Liver (tissue), 9 donors: ENCODE results near the gene PNPLA2. TPM values are rescaled to one million over a fixed set of nuclear protein-coding genes. Genes with fewer than 3 reads are reported as not detected.

Experiments
- DNase-seq: peaks from one replicate; pipeline ENCODE4 v3.0.0-alpha.2; 2017; ENCODE audit warnings: low spot score
- H3K27ac ChIP-seq, 2 donors: one replicate each; pipeline ENCODE4 v1.7.0; 2013; ENCODE audit warnings: inconsistent platforms in 2 of 2, low read length in 2 of 2, control low read depth in 1 of 2, low read depth in 1 of 2, mild to moderate bottlenecking in 1 of 2
- H3K27me3 ChIP-seq, 4 donors: one replicate each; pipeline versions ENCODE4 v1.6.1 to v1.7.0; 2013; ENCODE audit warnings: low read length in 3 of 4, inconsistent platforms in 1 of 4, mild to moderate bottlenecking in 1 of 4, moderate library complexity in 1 of 4; ENCODE audit not compliant: control insufficient read depth in 4 of 4, insufficient read depth in 4 of 4
- H3K36me3 ChIP-seq, 4 donors: one replicate each; pipeline versions ENCODE4 v1.6.1 to v1.7.0; 2013; ENCODE audit warnings: low read length in 3 of 4, mild to moderate bottlenecking in 3 of 4, low read depth in 1 of 4, moderate library complexity in 1 of 4; ENCODE audit not compliant: control insufficient read depth in 4 of 4, insufficient read depth in 3 of 4
- H3K4me1 ChIP-seq, 4 donors: one replicate each; pipeline versions ENCODE4 v1.6.1 to v1.7.0; 2013; ENCODE audit warnings: low read length in 3 of 4, mild to moderate bottlenecking in 3 of 4, moderate library complexity in 1 of 4; ENCODE audit not compliant: control insufficient read depth in 4 of 4, insufficient read depth in 4 of 4
- H3K4me3 ChIP-seq, 3 donors: one replicate each; pipeline versions ENCODE4 v1.6.1 to v1.7.0; 2013; ENCODE audit warnings: low read length in 3 of 3, control low read depth in 1 of 3, low read depth in 1 of 3, mild to moderate bottlenecking in 1 of 3
- H3K9ac ChIP-seq, 2 donors: one replicate each; pipeline ENCODE4 v1.7.0; 2013; ENCODE audit warnings: low read length in 2 of 2, mild to moderate bottlenecking in 2 of 2, moderate library complexity in 2 of 2, control low read depth in 1 of 2, low read depth in 1 of 2
- H3K9me3 ChIP-seq, 4 donors: one replicate each; pipeline versions ENCODE4 v1.6.1 to v1.7.0; 2013; ENCODE audit warnings: low read length in 3 of 4; ENCODE audit not compliant: control insufficient read depth in 4 of 4
- ATF3 ChIP-seq: IDR thresholded peaks from 2 replicates; pipeline ENCODE4 v1.6.1; 2016; ENCODE audit warnings: antibody characterized with exemption
- EGR1 ChIP-seq, 2 donors: IDR thresholded peaks; 2 replicates each; pipeline ENCODE4 v1.6.1; 2016 to 2018; ENCODE audit warnings: antibody characterized with exemption in 2 of 2, low read depth in 2 of 2
- FOXA1 ChIP-seq: IDR thresholded peaks from 2 replicates; pipeline ENCODE4 v1.6.1; 2016; ENCODE audit warnings: antibody characterized with exemption
- FOXA2 ChIP-seq: IDR thresholded peaks from 2 replicates; pipeline ENCODE4 v1.6.1; 2016; ENCODE audit warnings: antibody characterized with exemption
- GABPA ChIP-seq, 2 donors: IDR thresholded peaks in 1 of 2; conservative IDR thresholded peaks in 1 of 2; 2 replicates each; pipeline ENCODE4 v1.6.1; 2016; ENCODE audit warnings: antibody characterized with exemption in 2 of 2, mild to moderate bottlenecking in 1 of 2, moderate library complexity in 1 of 2
- HNF4A ChIP-seq, 2 donors: conservative IDR thresholded peaks; 2 replicates each; pipeline ENCODE4 v1.6.1; 2016; ENCODE audit warnings: antibody characterized with exemption in 2 of 2, mild to moderate bottlenecking in 2 of 2
- JUND ChIP-seq, 2 donors: IDR thresholded peaks; 2 replicates each; pipeline ENCODE4 v1.6.1; 2016; ENCODE audit warnings: antibody characterized with exemption in 2 of 2
- MAX ChIP-seq: IDR thresholded peaks from 2 replicates; pipeline ENCODE4 v1.6.1; 2016; ENCODE audit warnings: antibody characterized with exemption
- NR2F2 ChIP-seq: IDR thresholded peaks from 2 replicates; pipeline ENCODE4 v1.6.1; 2016; ENCODE audit warnings: antibody characterized with exemption
- RAD21 ChIP-seq, 2 donors: IDR thresholded peaks; 2 replicates each; pipeline ENCODE4 v1.6.1; 2016; ENCODE audit warnings: antibody characterized with exemption in 2 of 2, mild to moderate bottlenecking in 2 of 2
- REST ChIP-seq: IDR thresholded peaks from 2 replicates; pipeline ENCODE4 v1.6.1; 2016; ENCODE audit warnings: antibody characterized with exemption, mild to moderate bottlenecking
- RXRA ChIP-seq, 2 donors: IDR thresholded peaks; 2 replicates each; pipeline ENCODE4 v1.6.1; 2017 to 2018; ENCODE audit warnings: antibody characterized with exemption in 2 of 2, mild to moderate bottlenecking in 1 of 2
- SP1 ChIP-seq: IDR thresholded peaks from 2 replicates; pipeline ENCODE4 v1.6.1; 2018; ENCODE audit warnings: antibody characterized with exemption, mild to moderate bottlenecking
- TAF1 ChIP-seq: conservative IDR thresholded peaks from 2 replicates; pipeline ENCODE4 v1.6.1; 2016; ENCODE audit warnings: antibody characterized with exemption, mild to moderate bottlenecking
- YY1 ChIP-seq: IDR thresholded peaks from 2 replicates; pipeline ENCODE4 v1.6.1; 2016; ENCODE audit warnings: antibody characterized with exemption, mild to moderate bottlenecking
- ZBTB33 ChIP-seq: IDR thresholded peaks from 2 replicates; pipeline ENCODE4 v1.6.1; 2016; ENCODE audit warnings: antibody characterized with exemption
- WGBS: extraction: QIAGEN DNeasy Blood & Tissue Kit; methylation state at CpG from one replicate; pipeline ENCODE4 v1.1.7; 2013; 5-methylcytosine and 5-hydroxymethylcytosine counted together
- polyA plus RNA-seq, 2 donors: library from polyadenylated mRNA; stranded (reverse) in 1 of 2; unstranded in 1 of 2; fragments of 200-250 nt in 1 of 2; fragments of >200 nt in 1 of 2; fragmentation: Nextera tagmentation in 1 of 2; extraction: Ambion mirVana in 1 of 2; gene quantifications; one replicate each; pipeline versions ENCODE4 v1.2.1 to v1.2.3, GENCODE V29; 2013 to 2015
- total RNA-seq, 2 donors: library from RNA; depleted of rRNA; stranded (reverse); fragments of >200 nt; gene quantifications; one replicate each; pipeline ENCODE4 v1.2.3, GENCODE V29; 2014
- donor health status: healthy.
- donor health status: healthy.
- donor health status: healthy.
- donor health status: healthy.
- donor health status: healthy.

Gene PNPLA2
- total and polyA plus RNA-seq, 4 donors, result 13.7 to 58.9 (median 27.2) TPM

- no peak overlapping the region for H3K4me3 ChIP-seq
- peaks cover 16 to 45% (median 25%) of the 10 kb centered on the region in 4 donors for H3K4me1 ChIP-seq
- no peaks in the 10 kb centered on the region for H3K9me3 ChIP-seq
- DNase-seq, result no peak
- H3K27ac ChIP-seq, result no peak overlapping the region
- 78% methylated on average over 11 of the region's 11 CpGs for WGBS
- no peak overlapping the region for H3K9ac ChIP-seq
- TF ChIP-seq REST (no peak), SP1 (no peak), RXRA (IDR thresholded peaks at IDR 0.05) (no peak), TAF1 (no peak), EGR1 (IDR thresholded peaks at IDR 0.05; ENCODE audit: low read depth in 2 of 2) (no peak), MAX (no peak), HNF4A (conservative IDR thresholded peaks at IDR 0.05) (no peak), ZBTB33 (no peak), GABPA (IDR thresholded peaks at IDR 0.05 in 1 of 2, conservative IDR thresholded peaks at IDR 0.05 in 1 of 2) (no peak), ATF3 (no peak), YY1 (no peak), FOXA2 (no peak), JUND (IDR thresholded peaks at IDR 0.05) (no peak), FOXA1 (no peak), RAD21 (IDR thresholded peaks at IDR 0.05) (no peak), NR2F2 (no peak)
- H3K36me3 ChIP-seq, result no peaks in the 10 kb centered on the region
- peaks cover 0 to 3% (median 0%) of the 10 kb centered on the region in 4 donors for H3K27me3 ChIP-seq
These were observed 27.9 kb downstream of the PNPLA2 start for GRCh38 chr11:846496-847098.

- peaks cover 16 to 45% (median 24%) of the 10 kb centered on the region in 4 donors for H3K4me1 ChIP-seq
- DNase-seq, result no peak
- no peak overlapping the region for H3K4me3 ChIP-seq
- no peaks in the 10 kb centered on the region for H3K36me3 ChIP-seq
- no peak overlapping the region for H3K9ac ChIP-seq
- no peaks in the 10 kb centered on the region for H3K9me3 ChIP-seq
- TF ChIP-seq ZBTB33, result no peak
- no peak for TF ChIP-seq GABPA (IDR thresholded peaks at IDR 0.05 in 1 of 2, conservative IDR thresholded peaks at IDR 0.05 in 1 of 2)
- WGBS, result 76% methylated on average over 18 of the region's 18 CpGs
- H3K27ac ChIP-seq, result no peak overlapping the region
- H3K27me3 ChIP-seq, result peaks cover 0 to 3% (median 0%) of the 10 kb centered on the region in 4 donors
These were observed 29.2 kb downstream of the PNPLA2 start for GRCh38 chr11:847876-848275.
